GM19467 (cell line): ENCODE measurements around the gene TMOD4.
A peak's percentile ranks its signal among the peaks of the same experiment; 100 is the strongest.
"Not testable (repeated sequence)": the region's sequence is repeated elsewhere in the genome, so short reads cannot be mapped to it uniquely, and the experiment has no call there.

ENCODE experiments used
- ATAC-seq: cut with Tn5 transposase; IDR thresholded peaks from one replicate; pipeline ENCODE4 v1.9.1; 2021; ENCODE audit warnings: mild to moderate bottlenecking, moderate library complexity; ENCODE audit not compliant: unreplicated experiment

TMOD4 gene

DNA sequence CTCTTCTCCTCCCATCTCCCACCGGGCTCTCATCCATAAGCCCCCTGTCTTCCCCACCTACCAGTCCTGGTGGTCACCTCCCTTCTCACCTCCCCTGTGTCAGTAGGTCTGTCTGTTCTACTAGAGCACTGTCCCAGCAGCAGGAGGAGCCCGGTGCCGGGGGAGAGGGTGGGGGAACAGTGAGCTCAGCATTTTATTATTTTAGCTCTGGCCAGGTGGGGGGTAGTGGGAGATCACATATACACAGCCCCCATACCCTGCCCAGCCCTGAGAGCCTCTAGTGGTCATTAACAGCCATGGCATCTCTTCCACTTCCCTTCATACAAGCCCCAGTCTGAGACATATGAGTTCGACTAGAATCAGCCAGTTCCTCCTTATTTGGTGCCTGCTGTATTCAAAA, at the start of gene TMOD4:
Gene TMOD4, minus strand, starts transcription at position 119 of the 400 bp plus-strand sequence. CDS start 1,106 bp downstream, outside the sequence.
- no peak for ATAC-seq

DNA sequence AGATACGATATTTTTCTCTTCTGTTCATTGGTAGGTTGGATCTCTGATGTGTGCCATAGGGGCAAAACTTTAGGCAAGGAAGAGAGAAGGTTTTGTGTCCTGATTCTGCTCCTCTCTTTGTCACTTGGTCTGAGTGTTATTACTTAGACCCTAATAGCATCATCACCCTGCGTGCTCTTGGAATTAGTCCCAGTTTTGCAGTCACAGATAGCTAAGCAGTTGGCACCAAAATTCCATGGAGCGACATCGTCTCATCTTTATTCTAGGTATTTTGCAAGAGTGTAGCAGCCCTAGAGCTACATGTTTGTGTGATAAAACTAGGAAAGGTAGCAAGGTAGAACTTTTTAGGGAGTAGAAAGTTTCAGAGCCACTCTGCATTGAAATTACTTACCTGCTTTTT, 46.3 kb upstream of the TMOD4 start:
- no peak for ATAC-seq

DNA sequence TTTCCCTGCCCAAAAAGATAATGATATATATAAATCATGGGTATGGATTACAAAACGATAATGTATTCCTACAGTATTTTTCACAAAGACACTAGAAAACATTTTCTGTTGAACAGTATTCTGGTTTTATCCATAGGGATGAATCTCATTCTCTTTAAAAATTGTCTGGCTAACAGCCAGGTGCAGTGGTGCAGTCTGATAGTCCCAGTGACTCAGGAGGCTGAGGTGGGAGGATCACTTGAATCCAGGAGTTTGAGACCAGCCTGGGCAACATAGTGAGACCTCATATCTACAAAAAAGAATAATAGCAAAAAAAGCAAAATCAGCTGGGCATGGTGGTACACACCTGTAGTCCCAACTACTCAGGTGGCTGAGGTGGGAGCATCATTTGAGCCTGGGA, 45.8 kb upstream of the TMOD4 start:
- no peak for ATAC-seq

DNA sequence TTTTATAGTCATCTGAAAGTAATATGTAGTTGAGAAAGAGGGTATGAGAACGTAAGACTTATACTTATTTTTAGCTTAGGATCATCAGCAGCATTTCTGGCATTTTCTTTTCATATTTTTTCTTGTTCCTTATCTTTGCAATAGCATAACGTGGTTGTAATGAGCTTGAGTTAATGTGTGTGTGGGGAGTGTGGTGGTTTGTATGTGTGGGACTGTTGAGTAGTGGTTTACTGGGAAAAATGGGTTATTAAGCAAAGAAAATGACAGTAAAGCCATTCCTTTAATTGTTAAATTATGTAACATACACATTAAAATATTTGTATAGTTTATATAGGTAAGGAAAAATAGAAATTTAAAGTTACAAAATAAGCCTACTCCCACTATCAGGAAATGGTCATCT, 37.8 kb upstream of the TMOD4 start:
- no peak for ATAC-seq

DNA sequence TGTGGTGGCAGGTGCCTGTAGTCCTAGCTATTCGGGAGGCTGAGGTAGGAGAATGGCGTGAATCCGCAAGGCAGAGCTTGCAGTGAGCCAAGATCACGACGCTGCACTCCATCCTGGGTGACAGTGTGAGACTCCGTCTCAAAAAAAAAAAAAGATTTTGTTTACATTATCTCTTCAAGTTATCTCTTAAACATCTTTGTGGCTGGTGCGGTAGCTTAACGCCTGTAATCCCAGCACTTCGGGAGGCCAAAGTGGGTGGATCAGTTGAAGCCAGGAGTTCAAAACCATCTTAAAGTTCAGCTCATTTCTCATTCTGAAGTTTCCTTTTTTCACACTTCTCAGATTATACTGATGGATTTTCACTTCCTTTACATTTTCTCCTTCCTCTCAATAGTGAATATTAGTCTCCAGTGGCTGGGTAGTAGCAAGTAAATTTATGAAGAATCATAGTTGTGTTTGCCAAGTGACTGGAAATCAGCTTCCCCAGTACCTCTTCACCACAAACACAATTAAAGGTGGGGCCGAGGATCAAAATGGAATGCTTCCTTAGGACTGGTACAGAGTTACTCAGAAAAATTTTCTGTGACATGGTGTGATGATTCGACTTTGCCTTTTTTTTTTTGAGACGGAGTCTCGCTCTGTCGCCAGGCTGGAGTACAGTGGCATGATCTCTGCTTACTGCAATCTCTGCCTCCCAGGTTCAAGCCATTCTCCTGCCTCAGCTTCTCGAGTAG, 36.4 kb upstream of the TMOD4 start:
- no peak for ATAC-seq

DNA sequence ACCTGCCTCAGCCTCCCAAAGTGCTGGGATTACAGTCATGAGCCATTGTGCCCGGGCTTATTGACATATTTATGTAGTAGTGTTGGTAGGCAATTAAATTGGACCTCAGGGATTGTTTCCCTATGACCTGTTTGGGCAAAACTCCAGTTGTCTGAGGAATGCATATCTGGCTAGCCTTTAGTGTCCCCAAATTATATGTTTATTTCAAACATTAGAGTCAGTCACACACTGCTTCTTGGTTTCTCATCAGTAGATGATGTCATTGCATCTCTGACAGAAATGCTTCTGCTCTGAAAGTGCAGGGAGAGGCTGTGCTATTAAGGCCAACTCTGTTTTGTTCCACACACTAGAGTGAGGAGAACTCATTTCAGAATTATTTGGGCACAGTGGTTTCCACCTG, 35.0 kb upstream of the TMOD4 start:
- no peak for ATAC-seq

DNA sequence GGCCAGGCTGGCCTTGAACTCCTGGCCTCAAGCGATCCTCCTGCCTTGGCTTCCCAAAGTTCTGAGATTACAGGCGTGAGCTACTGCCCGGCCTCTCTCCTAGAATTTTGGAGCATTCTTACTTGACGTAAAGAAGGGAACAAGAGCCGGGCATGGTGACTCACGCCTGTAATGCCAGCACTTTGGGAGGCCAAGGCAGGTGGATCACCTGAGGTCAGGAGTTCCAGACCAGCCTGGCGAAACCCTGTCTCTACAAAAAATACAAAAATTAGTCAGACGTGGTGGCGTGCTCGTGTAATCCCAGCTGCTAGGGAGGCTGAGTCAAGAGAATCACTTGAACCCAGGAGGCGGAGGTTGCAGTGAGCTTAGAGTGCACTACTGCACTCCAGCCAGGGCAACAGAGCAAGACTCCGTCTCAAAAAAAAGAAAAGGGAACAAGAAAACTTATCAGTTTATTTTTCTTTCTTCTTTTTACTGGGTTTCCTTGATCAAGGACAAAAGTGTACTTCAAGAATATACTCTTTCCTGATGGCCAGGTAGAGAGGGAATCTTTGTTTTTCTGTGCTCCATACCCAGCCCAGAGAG, 29.7 kb upstream of the TMOD4 start:
- ATAC-seq, result not testable (repeated sequence)

DNA sequence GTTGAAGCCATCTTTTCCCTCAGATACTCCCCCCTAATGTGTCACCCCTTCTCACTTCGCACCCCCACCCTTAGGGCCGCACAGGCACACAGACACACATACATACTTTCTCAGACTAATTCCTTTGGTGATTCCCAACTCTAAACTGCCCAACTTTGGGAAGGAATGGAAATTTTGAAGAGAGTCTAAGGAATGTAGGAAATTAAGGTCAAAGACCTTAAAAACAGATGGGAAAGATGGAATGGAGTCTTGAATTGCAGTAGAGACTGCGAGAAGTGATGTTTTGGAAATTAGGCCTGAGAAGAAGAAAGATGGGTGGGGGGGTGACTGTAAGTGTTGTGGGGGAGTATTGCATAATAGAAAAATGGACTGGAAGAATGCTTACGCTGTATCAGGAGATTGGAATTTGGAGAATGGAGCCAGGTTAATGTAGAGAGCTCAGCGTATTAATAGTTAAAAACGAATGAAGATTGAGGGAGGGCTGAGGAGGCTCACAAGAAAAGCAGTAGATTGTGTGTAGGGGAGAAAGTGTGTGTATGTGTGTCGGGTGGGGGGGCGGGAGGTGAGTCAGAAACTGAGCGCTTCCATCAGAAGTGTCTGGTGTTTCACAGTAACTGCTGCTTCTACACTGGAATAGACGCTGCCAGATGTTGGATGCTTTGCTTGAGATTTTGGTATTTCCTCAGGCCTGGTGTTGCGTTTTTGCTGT, 24.2 kb upstream of the TMOD4 start:
- ATAC-seq, result no peak

DNA sequence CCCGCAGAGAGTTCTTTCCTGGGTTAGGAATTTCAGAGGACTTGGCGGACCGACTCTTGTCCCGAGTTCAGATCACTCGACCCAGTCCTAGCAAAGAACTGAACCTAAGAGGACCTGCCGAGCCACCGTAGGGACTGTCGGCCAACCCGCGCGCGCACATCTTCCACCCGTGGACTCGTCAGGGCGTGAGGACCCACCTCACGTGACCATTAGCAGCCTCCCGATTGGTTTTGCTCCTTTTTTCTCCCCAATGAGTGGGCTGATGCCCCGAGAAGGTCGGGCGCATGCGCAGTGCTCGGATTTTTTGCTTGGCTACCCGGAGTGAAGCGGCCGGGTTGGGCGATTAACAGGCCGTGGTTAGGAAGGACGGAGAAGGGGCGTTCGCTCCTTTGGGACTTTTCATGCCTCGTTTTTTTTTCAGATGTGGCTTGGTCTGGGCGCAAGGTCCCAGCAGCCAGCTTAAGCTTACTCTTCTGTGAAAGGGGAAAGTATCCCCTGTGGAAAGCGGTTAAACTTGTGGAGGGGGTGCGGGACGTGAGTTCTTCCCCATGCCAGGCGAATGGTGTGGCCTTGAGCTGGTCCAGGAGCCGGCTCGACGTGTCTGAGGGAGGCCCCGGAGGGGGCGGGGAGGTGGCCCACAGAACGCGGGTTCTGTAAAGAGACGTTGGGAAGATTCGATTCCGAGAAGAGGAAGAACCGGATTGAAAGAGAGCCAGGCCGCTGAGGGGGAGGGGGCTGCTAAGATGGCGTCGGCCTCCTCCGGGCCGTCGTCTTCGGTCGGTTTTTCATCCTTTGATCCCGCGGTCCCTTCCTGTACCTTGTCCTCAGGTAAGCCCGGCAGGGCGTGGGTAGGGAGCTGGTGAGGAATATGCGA, 22.7 kb upstream of the TMOD4 start, which contains the start of gene PIP5K1A:
Gene PIP5K1A, plus strand, starts transcription at position 299 of the 874 bp plus-strand sequence. Its CDS starts 445 bp downstream, at position 744.
- ATAC-seq, result peak; percentile 84

DNA sequence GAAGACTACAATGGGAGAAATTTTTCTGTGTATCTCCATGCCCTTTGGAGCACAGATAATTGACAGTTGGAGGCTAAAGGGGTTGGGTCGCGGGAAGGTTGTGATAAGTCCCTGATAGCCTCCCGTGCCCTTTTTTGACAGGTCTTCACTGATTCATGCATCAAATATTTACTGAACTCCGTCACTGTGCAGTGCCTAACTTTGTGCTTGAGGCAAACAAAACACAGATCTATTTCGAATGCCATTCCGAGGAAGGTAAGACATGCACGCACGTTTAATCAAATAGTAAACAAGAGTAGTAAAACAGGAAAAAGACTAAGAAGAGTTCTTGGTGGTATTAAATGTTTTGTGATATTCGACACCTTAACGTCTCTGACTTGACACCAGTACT, 22.1 kb upstream of the TMOD4 start:
- ATAC-seq, result no peak

DNA sequence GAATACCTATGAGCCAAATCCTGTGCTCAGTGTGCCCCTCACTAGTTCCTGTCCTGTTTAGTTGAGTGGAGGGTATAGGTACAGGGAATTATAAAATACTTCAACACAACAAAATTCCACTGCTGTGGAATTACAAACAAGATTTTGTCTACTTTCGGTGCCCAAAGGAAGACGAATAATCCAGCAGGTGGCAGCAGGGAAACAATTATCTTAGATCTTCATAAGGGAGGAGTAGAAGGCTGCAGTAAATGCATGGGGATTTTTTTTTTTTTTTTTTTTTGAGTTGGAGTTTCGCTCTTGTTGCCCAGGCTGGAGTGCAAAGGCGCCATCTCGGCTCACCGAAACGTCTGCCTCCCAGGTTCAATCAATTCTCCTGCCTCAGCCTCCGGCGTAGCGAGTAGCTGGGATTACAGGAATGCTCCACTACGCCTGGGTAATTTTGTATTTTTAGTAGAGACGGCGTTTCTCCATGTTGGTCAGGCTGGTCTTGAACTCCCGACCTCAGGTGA, 20.6 kb upstream of the TMOD4 start:
- no peak for ATAC-seq

DNA sequence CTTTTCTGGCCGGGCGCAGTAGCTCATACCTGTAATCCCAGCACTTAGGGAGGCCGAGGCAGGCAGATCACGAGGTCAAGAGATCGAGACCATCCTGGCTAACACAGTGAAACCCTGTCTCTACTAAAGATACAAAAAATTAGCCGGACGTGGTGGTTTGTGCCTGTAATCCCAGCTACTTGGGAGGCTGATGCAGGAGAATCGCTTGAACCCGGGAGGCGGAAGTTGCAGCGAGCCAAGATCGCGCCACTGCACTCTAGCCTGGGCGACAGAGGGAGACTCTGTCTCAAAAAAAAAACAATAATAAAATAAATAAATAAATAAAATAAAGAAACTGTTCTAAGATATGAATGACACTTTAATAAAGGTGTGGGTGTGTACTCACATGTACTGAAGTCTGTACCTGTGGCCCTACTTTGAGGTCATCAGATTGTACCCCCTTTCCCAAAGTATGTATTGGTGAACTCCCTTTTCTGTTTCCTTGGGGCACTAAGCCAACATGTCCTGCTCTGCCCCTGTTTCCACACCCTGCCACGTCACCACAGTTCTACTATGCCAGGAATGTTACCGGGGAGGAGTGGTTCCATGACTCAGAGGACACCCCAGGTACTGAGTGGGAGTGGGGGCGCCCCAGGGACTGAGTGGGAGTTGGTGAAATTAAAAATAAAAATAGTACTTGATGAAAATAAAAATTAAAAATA, 19.3 kb upstream of the TMOD4 start:
- ATAC-seq, result not testable (repeated sequence)

DNA sequence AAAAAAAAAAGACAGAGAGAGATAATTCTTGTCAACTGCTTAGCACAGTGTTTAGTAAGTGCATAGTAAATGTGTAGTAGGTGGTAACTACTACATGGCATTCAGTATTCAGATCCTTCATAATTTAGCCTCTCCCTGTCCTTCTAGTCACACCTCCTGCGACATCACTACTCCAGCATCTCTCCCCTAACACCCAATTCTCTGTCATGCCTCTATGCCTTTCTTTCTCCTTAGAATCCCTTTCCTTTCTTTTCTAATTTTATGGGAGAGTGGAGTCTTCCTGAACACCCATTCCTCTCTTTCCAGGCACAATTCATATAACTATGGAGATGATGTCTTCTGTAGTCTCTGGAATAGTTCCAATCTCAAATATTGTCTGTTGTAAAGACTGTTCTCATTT, 18.1 kb upstream of the TMOD4 start:
- no peak for ATAC-seq

DNA sequence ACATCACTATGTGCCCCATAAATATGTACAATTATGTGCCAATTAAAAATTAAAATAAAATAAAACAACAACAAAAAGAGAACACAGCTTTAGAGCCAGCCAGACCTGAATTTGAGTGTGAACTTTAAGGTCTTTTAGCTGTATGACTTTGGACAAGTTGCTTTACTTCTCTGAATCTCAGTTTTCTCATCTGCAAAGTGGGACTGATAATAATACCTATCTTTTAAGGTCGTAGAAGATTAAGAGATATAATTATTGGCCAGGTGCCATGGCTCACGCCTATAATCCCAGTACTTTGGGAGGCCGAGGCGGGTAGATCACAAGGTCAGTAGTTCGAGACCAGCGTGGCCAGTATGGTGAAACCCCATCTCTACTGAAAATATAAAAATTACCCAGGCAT, 17.5 kb upstream of the TMOD4 start:
- no peak for ATAC-seq

DNA sequence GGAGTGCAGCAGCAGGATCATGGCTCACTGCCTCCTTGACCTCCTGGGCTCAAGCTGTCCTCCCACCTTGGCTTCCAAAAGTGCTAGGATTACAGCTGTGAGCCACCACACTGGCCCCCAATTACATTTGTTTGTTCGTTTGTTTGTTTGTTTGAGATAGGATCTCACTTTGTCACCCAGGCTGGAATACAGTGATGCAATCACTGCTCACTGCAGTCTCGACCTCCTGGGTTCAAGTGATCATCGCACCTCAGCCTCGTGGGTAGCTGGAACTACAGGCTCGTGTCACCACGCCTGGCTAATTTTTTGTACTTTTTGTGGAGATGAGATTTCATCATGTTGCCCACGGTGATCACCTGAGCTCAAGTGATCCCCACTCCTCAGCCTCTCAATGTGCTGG, 16.3 kb upstream of the TMOD4 start:
- ATAC-seq, result no peak

DNA sequence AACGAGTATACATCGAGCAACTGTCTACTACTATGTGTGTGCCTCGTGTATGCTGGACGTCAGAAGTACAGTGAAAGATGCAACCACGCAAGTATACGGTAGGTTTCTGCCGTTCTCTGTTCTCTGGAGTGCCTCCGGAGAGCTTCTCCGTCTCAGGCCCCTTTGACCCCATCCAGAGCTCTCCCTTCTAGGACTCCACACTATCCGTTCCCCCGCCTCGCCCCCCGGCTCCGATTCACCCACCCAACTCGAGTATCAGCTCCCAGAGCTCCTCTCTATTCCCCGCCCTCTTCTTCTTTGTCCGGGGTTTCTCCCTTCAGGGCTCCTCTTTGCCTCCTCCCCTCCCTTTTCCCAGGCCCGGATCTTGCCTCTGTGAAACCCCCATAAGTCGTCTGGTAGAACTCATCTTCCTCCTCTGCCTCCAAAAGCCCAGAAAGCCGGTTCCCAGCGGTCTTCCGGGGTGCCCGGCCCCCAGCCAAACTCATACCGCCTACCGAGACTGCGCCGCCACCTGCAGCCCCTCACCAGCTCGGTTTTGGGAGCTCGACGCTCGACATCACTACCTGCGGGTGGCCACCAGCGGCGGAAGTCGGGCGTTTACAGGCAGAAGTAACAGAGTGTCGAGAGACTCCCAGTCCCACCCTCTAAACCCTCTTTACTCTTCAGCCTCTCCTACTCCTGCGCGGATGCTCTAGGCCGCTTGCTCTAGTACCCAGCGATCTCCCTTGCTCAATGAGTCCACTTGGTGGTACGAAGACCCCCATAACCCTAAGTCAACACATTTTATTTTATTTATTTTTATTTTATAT, 14.1 kb upstream of the TMOD4 start, which contains the start of gene VPS72:
Gene VPS72, minus strand, starts transcription at position 561 of the 809 bp plus-strand sequence. Its CDS starts 76 bp downstream, at position 485.
- peak; percentile 78 for ATAC-seq

DNA sequence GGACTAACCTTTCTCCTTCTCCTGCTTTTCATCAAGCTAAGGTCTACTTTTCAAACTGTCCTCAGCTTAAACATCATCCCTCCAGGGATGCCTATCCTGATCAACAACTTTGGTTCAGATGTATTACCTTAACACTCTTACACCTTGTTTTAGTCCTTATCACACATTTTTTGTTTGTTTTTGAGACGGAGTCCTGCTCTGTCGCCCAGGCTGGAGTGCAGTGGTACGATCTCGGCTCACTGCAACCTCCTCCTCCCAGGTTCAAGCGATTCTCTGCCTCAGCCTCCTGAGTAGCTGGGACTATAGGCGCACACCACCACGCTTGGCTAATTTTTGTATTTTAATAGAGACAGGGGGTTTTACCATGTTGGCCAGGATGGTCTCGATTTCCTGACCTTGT, 12.9 kb upstream of the TMOD4 start:
- not testable (repeated sequence) for ATAC-seq

DNA sequence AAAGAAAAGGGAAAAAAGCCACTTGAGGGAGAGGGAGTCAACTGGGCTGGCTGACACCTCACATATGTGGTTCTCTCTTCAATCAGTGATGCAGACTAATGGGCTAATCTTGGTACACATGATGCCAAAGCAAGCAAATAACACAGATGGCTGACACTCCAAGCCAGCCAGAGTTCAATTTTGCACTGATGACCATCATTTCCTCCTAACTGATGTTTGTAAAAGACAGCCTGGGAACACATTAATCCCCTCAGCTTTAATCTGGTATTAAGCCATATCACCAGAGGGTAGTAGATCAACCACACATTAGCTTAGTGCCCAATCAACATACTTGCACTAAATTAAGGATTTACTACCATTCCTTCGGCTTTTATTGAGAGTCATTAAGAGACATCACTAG, 11.4 kb upstream of the TMOD4 start:
- ATAC-seq, result no peak

DNA sequence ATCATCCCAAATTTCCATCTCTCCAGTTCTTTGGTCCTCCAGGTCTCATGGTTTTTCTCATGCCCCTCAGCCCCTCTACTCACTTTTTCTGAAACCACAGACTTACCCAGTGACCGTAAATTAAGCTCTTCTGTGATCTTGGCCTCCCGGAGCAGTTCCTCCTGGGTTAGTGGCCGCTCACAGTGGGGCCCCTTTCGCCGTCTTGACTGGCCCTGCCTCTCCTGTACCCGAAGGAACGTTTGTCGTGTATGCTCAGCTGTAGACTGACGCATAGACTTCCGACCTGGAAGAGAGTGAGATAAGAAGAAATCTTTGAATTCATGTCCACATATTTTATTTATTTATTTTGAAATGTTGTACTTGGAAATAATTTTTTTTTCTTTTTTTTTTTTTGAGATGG, 8.4 kb upstream of the TMOD4 start:
- no peak for ATAC-seq
